KMS-11 (cell line): ENCODE measurements around the gene SLIT1.

ENCODE experiments used
- H2AFZ ChIP-seq: fragments of 200-600 bp; sonication (generic); 2 replicates; pipeline ENCODE4 v1.6.1; 2016; ENCODE audit warnings: antibody characterized with exemption, mixed run types, low read depth
- H3K27ac ChIP-seq: fragments of 200-600 bp; sonication (generic); 2 replicates; pipeline ENCODE4 v1.6.1; 2016; ENCODE audit warnings: mild to moderate bottlenecking, mixed run types
- H3K27me3 ChIP-seq: fragments of 200-600 bp; sonication (generic); 2 replicates; pipeline ENCODE4 v1.6.1; 2017; ENCODE audit warnings: mild to moderate bottlenecking, low read depth, mixed run types, moderate library complexity; ENCODE audit not compliant: insufficient read depth
- H3K36me3 ChIP-seq: fragments of 200-600 bp; sonication (generic); 2 replicates; pipeline ENCODE4 v1.6.1; 2017; ENCODE audit warnings: mild to moderate bottlenecking, mixed run types; ENCODE audit not compliant: insufficient read depth
- H3K4me1 ChIP-seq: fragments of 200-600 bp; sonication (generic); 2 replicates; pipeline ENCODE4 v1.6.1; 2016; ENCODE audit warnings: mild to moderate bottlenecking, low read depth, mixed run types; ENCODE audit not compliant: poor library complexity, severe bottlenecking
- H3K4me2 ChIP-seq: fragments of 200-600 bp; sonication (generic); 2 replicates; pipeline ENCODE4 v1.7.0; 2016; ENCODE audit warnings: mild to moderate bottlenecking, mixed run types
- H3K4me3 ChIP-seq: fragments of 200-600 bp; sonication (generic); IDR thresholded peaks from 2 replicates; pipeline ENCODE4 v1.6.1; 2017; ENCODE audit warnings: low read depth, low read length, mixed read lengths; ENCODE audit not compliant: insufficient read depth
- H3K79me2 ChIP-seq: fragments of 200-600 bp; sonication (generic); 2 replicates; pipeline ENCODE4 v1.6.1; 2016; ENCODE audit warnings: low read depth, mixed run types; ENCODE audit not compliant: insufficient read depth
- H3K9ac ChIP-seq: fragments of 200-600 bp; sonication (generic); 2 replicates; pipeline ENCODE4 v1.6.1; 2016; ENCODE audit warnings: mild to moderate bottlenecking, mixed run types
- H4K20me1 ChIP-seq: fragments of 200-600 bp; sonication (generic); 2 replicates; pipeline ENCODE4 v1.6.1; 2016; ENCODE audit warnings: mild to moderate bottlenecking, mixed run types; ENCODE audit not compliant: insufficient read depth
- TF ChIP-seq, protein P1 (sequence below): fragments of 200-600 bp; sonication (generic); conservative IDR thresholded peaks from 2 replicates; pipeline ENCODE4 v1.6.1; 2017; ENCODE audit warnings: low read depth, mild to moderate bottlenecking, antibody characterized with exemption, low read length, moderate library complexity, mixed read lengths

The SLIT1 gene

DNA sequence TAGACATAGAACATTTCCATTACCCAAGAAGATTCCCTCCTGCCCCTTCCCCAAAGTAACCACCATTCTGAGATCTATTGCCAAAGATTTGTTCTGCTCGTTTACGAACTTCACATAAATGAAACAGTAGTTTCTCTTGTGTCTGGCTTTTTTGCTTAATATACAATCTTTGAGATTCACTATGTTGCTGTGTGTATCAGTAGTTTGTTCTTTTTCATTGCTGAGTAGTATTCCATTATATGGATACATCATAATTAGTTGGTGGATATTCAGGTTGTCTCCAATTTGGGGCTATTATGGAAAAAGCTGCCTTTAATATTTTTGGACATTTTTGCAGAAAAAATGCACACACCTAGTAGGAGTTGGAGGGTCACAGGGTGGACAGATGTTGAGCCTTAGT, 124.3 kb downstream of the SLIT1 start:
- Histone ChIP-seq H3K4me1 (no peaks in the 10 kb centered on the region), H3K36me3 (no peaks in the 10 kb centered on the region), H3K27me3 (no peaks in the 10 kb centered on the region)

DNA sequence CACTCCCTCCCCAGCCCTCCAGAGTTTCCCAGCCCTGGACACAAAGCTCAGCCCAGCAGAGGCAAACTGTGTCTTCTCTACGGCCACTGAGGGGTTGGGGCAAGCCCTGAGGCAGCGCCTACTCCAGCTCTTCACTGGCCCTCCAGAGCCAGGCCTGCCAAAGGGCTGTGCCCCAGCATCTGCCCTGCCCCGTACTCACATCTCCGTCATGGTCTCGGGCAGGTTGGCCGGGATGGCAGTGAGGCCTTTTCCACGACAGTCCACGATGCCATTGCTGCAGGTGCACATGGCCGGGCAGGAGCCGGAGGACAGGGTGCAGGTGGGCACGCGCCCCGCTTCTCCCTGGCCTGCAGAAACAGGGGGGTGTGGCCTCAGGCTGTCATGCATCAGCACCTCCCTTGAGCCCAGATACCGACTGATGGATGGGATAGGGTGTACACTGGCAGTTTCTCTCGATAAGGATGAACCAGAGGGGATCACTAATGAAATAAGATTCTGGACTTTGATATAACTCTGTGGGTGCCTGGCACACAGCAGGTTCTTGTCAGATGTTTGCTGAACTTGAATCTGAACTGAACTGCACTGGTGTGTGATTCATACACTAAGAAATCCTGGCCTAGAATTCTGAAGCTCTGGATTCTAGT, 125.2 kb downstream of the SLIT1 start:
- H3K4me2 ChIP-seq = no peak overlapping the region
- H2AFZ ChIP-seq = no peak overlapping the region
- H3K9ac ChIP-seq = no peak overlapping the region
- H3K4me1 ChIP-seq = no peaks in the 10 kb centered on the region
- H4K20me1 ChIP-seq = no peaks in the 10 kb centered on the region
- H3K4me3 ChIP-seq = no peak overlapping the region
- no peak overlapping the region for H3K27ac ChIP-seq
- TF ChIP-seq, protein P1, sequence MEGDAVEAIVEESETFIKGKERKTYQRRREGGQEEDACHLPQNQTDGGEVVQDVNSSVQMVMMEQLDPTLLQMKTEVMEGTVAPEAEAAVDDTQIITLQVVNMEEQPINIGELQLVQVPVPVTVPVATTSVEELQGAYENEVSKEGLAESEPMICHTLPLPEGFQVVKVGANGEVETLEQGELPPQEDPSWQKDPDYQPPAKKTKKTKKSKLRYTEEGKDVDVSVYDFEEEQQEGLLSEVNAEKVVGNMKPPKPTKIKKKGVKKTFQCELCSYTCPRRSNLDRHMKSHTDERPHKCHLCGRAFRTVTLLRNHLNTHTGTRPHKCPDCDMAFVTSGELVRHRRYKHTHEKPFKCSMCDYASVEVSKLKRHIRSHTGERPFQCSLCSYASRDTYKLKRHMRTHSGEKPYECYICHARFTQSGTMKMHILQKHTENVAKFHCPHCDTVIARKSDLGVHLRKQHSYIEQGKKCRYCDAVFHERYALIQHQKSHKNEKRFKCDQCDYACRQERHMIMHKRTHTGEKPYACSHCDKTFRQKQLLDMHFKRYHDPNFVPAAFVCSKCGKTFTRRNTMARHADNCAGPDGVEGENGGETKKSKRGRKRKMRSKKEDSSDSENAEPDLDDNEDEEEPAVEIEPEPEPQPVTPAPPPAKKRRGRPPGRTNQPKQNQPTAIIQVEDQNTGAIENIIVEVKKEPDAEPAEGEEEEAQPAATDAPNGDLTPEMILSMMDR = no peak
- no peaks in the 10 kb centered on the region for H3K36me3 ChIP-seq
- H3K79me2 ChIP-seq = no peaks in the 10 kb centered on the region
- H3K27me3 ChIP-seq = no peaks in the 10 kb centered on the region

More for the DNA sequence above, 124.3 kb downstream of the SLIT1 start:
- no peak overlapping the region for H2AFZ ChIP-seq
- H3K4me2 ChIP-seq = no peak overlapping the region
- H3K79me2 ChIP-seq = no peaks in the 10 kb centered on the region
- H3K9ac ChIP-seq = no peak overlapping the region
- no peaks in the 10 kb centered on the region for H4K20me1 ChIP-seq
- no peak overlapping the region for H3K4me3 ChIP-seq
- H3K27ac ChIP-seq = no peak overlapping the region
- TF ChIP-seq, protein P1 = no peak

DNA sequence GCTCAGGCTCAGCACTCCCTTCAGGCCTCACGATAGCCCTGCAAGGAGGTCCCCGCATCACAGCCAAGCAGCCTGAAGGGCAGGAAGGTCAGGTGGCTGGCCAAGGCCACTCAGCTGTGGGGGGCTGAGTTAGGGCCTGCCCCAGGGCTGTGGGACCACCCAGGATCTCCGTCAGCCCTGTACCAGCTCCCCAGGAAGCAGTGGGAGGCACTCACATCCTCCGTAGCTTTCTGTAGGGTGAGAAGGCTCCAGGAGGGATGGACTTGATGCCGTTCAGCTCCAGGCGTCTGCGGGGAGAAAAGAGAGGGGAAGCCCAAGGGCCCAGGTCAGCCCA, 125.9 kb downstream of the SLIT1 start:
- no peak overlapping the region for H3K9ac ChIP-seq
- no peak overlapping the region for H2AFZ ChIP-seq
- H3K4me2 ChIP-seq = no peak overlapping the region
- H4K20me1 ChIP-seq = no peaks in the 10 kb centered on the region
- TF ChIP-seq, protein P1 = no peak
- no peaks in the 10 kb centered on the region for H3K4me1 ChIP-seq
- no peaks in the 10 kb centered on the region for H3K27me3 ChIP-seq
- H3K27ac ChIP-seq = no peak overlapping the region
- no peaks in the 10 kb centered on the region for H3K79me2 ChIP-seq
- H3K4me3 ChIP-seq = no peak overlapping the region
- no peaks in the 10 kb centered on the region for H3K36me3 ChIP-seq

DNA sequence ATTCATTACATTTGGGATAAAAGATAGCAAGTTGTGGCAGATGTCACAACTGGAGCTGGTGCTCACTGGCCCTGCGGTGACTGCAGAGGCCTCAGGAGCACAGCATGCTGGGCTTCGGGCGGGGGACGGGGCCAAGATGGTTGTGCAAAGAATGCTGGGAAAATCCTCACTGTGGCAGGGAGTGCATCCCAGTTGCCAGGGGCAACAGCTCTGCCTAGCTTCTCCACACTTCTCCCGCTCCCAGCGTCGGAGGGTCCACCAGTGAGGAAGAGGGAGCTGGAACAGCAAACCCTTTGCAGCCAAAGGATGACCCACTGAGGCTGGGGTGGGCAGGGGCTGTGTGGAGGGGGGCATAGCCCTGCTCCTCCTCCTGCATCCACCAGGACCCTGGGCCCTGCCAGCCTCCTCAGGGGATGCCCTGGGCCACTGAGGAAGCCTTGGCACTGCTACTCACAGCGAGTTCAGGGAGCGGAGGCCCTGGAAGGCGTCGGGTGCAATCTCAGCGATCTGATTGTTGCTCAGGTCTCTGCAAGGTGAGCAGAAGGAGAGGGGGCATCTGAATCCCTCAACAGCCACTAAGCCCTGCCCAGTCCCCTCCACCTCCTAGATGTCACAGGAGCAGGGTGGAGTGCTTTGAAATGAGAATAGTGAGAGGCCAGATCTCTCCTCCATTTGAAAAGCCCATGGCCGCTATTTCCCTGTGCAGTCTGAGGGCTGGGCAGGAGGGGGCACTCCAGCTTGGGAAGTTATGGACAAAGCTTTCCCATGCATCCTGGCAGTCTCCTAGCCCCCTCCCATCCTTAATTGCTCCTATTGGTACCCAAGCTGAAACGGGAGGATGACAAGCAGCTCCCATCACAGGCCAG, 126.5 kb downstream of the SLIT1 start:
- H2AFZ ChIP-seq = no peak overlapping the region
- no peaks in the 10 kb centered on the region for H3K27me3 ChIP-seq
- TF ChIP-seq, protein P1 = no peak
- no peak overlapping the region for H3K9ac ChIP-seq
- no peaks in the 10 kb centered on the region for H3K79me2 ChIP-seq
- H4K20me1 ChIP-seq = no peaks in the 10 kb centered on the region
- H3K36me3 ChIP-seq = no peaks in the 10 kb centered on the region
- H3K4me2 ChIP-seq = no peak overlapping the region
- no peak overlapping the region for H3K4me3 ChIP-seq
- no peak overlapping the region for H3K27ac ChIP-seq
- H3K4me1 ChIP-seq = no peaks in the 10 kb centered on the region
